Right lobe of liver (tissue), 4 donors: ENCODE results near the gene CELSR1.

Experiments used
- POLR2A ChIP-seq: fragments of 450-650 bp; IDR thresholded peaks from one replicate; pipeline ENCODE4 v1.6.1; 2017; ENCODE audit warnings: antibody characterized with exemption, mild to moderate bottlenecking
- TF ChIP-seq, protein P1 (sequence below), 4 donors: fragments of 200-600 bp in 3 of 4; fragments of 450-650 bp in 1 of 4; IDR thresholded peaks; one replicate each; pipeline versions ENCODE4 v1.5.1 to v1.8.0; 2016 to 2022; ENCODE audit warnings: antibody characterized with exemption in 4 of 4, mild to moderate bottlenecking in 2 of 4
- donor health status: DM: no; HTN: no; CAD: no.
- donor health status: DM: no; HTN: no; CAD: no.
- donor health status: DM: no; HTN: yes; CAD: no.

DNA sequence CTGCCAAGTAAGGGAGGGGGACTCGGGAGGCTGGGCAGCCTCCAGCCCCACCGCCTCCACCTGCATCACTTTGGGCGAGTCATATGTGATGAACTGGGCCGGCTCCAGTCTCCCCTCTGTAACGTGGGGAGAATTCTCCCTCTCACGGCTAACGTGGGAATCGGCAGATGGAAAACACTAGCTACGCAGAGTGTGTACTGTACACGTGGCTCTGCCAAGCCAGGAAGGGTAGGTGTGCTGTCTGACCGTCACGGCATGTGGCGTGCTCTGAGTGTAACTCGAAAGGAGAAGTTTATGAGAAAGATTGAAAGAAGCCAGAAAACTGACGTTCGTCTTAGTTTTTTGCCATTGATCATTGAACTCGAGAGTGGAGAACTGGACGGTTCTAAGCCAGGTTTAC lies 188.2 kb downstream of the CELSR1 start:
- TF ChIP-seq, protein P1, sequence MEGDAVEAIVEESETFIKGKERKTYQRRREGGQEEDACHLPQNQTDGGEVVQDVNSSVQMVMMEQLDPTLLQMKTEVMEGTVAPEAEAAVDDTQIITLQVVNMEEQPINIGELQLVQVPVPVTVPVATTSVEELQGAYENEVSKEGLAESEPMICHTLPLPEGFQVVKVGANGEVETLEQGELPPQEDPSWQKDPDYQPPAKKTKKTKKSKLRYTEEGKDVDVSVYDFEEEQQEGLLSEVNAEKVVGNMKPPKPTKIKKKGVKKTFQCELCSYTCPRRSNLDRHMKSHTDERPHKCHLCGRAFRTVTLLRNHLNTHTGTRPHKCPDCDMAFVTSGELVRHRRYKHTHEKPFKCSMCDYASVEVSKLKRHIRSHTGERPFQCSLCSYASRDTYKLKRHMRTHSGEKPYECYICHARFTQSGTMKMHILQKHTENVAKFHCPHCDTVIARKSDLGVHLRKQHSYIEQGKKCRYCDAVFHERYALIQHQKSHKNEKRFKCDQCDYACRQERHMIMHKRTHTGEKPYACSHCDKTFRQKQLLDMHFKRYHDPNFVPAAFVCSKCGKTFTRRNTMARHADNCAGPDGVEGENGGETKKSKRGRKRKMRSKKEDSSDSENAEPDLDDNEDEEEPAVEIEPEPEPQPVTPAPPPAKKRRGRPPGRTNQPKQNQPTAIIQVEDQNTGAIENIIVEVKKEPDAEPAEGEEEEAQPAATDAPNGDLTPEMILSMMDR (IDR thresholded peaks at IDR 0.05), result no peak
- no peak for TF ChIP-seq POLR2A
